Posterior vena cava (tissue), 2 donors: ENCODE data around the gene ZNF362. TPM values are rescaled to one million over a fixed set of nuclear protein-coding genes. Genes with fewer than 3 reads are reported as not detected.

ENCODE experiments used
- DNase-seq: peaks from one replicate; pipeline ENCODE4 v3.0.0-alpha.2; 2020; ENCODE audit warnings: low spot score
- intact Hi-C, 2 donors: fragments of 100-400 bp; cut with DNase I; formaldehyde crosslinking; loops; one replicate each; pipeline versions ENCODE4 v1.14.1 to v1.14.2; 2022 to 2023
- total RNA-seq, 2 donors: library from RNA; stranded (reverse); fragmentation: NEBNext Ultra II Directional; extraction: Animal tissue kit (Norgen Biotek cat#: 25700); gene quantifications; one replicate each; pipeline ENCODE4 v1.2.1, GENCODE V29; 2021
- donor health status: DM: yes; HTN: yes; CAD: no.
- donor health status: DM: yes; HTN: yes; CAD: no.

Gene ZNF362
- total RNA-seq, 2 donors from 2014 or later = 25.8 to 37.0 TPM

DNA sequence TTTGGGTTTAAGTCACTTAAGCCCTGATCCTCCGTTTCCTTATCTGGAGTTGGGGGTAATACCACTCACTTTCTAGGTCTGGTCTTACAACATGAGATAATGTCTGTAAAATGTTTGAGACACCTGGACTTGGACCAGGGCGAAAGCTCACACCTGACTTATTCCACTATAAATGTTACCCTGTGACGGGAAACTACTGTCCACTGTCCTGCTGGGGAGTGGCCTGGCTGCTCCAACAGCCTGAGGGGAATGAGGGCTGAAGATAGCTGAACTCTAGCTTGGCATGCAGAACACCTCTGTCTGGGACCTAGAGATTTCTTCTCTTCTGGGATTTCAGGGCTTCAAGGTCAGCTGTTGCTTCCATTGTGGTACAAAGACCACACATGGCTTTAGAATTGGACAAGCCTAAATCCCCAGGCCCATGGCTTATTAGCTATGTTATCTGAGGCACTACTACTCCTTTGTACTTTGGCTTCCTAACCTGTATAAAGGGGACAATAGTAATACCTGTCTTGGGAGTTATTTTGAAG lies 74.1 kb downstream of the ZNF362 start:
- no peak for DNase-seq
- intact Hi-C loops = no loop called here

DNA sequence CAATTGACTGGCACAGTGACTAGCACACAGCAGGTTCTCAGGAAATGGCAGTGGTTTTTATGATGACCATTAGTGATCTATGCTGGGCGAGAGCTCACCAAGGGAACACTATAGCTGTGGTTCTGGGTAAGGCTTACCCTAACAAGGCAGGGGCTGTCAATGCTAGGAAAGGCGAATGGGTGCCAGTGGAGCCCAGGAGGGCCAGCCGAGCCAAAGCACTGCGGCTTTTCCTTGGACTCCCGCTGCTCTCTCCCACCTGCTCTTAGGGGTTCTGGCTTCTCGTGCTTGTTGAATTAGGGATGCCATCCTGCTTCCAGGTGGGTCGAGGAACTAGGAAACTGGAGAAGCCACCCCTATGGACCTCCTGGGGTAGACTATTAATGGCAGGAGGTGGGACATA lies 74.6 kb downstream of the ZNF362 start:
- DNase-seq = no peak
- intact Hi-C loops = no loop called here

DNA sequence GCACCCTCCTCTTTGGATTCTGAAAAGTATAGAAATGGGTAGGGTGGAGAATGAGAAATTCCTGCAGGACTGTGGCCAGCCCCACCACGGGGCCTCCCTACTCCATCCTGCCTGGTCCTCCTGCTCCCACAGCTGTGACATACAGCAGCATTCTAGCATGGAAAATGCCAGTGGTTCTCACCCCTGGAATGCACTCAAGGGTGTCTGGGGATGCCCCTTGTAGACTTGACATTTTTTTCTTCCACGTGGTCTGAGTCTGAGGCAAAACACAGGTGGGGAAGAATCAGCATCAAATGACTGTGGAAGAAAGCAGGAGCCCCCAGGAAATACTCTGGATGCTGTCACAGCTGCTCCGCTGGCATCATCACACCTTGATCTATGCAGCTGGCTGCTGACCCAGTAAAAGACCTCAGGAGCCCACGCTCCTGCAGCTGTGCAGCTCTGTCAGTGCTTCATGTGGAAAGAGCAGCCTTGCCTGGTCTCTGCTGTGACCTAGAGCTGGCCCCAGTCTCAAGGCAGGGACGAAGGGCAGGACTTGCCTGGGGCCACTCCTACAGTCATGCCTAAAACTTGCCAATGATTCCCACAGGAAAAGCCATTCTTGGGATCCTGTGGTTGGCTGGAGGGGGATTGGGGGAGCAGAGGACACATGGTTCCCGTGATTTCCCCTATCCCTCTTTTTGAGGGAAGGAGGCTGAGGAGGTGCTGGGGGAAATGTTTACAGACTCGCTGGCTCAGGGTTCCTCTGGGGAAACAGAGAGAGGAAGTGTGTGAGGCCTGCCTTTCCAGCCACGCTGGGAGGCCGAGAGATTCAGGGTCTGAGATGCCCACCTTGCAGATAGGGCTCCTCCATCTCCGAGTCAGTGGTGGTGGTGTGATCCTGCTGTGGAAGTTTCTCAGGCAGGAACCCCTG lies 75.4 kb downstream of the ZNF362 start:
- intact Hi-C loops = no loop called here
- no peak for DNase-seq

DNA sequence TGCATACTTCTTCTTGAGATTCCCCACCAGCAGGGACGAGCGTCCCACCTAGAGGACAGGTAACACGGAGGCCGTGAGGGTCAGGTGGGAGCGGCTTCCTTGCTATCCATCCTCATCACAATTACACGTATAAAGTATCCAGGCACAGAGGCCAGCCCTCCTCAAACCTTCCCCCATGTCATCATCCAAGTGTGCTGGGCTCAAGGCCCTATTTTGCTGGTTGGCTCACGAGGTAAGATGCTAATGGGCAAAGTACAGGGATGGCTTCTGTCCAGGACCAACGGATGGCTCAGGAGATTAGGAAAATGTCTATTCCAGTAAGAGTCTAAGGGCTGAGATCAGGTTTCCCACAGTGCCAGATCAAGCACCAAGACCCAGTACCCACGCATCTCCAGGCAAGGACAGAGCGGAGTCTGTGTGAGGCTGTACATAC lies 76.1 kb downstream of the ZNF362 start:
- intact Hi-C loops = no loop called here
- no peak for DNase-seq

DNA sequence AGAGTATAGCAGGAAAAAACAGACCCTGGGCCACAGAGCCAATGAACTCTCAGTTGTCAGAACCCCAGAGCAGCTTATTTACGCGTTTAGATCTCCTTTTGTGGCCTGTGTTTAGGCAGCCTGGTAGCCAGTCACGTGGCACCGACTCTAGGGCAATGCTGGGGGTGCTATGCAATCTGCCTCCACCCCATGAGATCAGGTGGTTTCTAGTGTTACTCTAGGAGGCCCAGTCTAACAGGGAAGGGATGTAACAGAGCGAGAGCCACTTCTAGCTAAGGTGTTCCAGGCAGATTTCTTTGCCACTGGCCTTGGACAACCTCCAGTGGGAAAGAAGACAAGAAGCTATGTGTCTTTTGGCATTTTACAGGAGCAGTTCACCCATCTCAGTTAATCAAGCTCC lies 76.6 kb downstream of the ZNF362 start:
- intact Hi-C loops = no loop called here
- DNase-seq = no peak

DNA sequence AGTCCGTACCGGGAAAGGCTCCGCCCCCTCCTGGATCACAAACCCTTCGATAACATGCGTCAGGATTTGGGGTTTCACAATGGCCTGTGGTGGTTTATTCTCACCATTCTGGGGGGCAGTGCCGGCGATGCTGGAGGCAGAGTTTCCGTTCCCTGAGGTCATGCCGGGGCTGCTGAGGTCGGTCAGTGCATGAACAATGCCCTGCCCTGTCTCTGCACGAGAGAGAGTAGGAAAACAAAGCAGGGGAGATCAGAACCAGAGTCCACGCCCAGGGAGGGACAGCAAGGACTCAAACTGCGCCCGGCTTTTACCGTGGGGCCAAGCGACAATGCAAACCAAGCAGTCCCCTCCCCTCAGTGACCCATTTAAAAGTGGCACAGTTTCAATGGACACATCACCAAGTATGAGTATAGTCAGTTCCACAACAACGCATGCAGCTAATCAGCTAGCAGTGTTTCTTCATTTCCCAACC lies 77.8 kb downstream of the ZNF362 start:
- intact Hi-C loops = no loop called here

DNA sequence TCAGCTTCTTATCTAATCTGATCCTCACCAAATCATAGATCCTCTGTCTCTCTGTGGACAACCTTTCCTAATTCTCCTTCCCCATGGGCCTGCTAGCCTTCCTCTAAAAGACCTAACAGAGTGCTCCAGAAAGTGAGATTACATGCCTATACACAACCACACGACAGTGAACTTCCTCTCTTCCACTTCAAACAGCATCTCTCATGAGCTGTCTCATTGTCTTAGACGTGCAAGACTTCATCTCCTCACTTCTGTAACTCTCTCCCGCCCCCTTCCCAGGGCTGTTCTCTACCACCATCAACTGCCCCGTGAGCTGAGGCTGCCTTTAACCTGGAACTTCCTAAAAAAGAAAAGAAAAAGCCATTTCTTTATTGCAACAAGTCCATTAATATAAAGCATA lies 78.7 kb downstream of the ZNF362 start:
- intact Hi-C loops = loop anchor here in 1 of 2 donors (5.0 kb wide), 1 partner anchor 38 kb away; no protein-coding TSS in a partner anchor

More for the DNA sequence above, 77.8 kb downstream of the ZNF362 start:
- peak; percentile 94 for DNase-seq

DNA sequence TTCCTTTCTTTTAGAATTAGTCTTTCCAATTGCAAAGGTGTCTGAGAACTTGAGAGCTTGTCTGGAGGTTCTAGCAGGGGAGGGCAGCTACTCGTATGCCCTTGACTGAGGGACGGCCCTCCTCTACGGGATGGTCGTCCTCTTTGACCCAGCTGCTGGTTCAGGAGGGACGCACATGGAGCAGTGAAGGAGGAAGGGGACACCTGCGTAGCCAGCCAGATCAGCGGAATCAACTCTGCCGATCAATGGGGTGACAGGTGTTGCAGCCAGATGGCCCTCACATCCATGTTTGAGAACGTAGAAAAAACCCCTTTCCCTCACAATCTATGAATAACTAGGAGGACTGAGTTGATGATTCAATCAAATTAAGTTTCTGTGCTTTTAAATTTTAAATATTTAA lies 80.3 kb downstream of the ZNF362 start:
- intact Hi-C loops = loop anchor here in 1 of 2 donors (5.0 kb wide), 1 partner anchor 39 kb away; no protein-coding TSS in a partner anchor
- DNase-seq = no peak

More for the DNA sequence above, 78.7 kb downstream of the ZNF362 start:
- DNase-seq = no peak

DNA sequence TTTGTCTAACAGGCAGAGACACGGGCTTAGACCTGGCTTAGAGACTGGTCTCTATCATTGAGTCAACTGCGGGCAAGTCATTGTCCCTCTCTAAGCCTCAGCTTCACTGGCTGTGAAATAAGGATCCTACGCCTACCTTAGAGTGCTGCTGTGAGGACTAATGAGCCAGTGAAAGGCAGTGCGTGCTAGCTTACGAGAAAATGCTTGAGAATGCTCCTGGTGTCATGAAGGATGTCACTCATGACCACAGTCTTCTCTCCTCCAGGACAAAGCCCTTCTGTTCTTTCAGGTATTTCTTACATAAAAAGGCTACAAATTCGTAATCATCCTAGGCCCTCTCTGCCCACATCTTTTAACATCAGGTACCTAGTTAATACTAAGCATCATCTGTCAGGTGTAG lies 81.1 kb downstream of the ZNF362 start:
- intact Hi-C loops = loop anchor here in 1 of 2 donors (5.0 kb wide), 1 partner anchor 40 kb away; no protein-coding TSS in a partner anchor
- no peak for DNase-seq

DNA sequence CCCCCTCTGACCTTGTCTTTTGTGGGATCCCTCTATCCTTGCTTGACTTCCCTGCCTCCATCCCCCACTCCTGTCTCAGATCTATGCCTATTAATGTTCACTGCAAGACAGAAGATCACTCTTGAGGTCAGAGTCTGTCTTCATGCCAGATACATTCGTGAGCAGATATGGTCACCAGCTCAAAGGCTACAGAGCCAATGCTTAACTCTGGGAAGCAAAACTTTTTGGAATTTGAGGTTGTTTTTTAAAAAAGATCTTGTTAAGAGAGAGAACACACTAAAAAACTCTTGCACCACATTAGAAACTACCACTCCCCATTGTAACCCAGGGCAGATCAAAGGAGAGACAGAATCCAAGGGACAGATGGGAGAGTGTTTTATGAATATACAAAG lies 81.8 kb downstream of the ZNF362 start:
- DNase-seq = no peak
- intact Hi-C loops = loop anchor here in 1 of 2 donors (5.0 kb wide), 1 partner anchor 41 kb away; no protein-coding TSS in a partner anchor

DNA sequence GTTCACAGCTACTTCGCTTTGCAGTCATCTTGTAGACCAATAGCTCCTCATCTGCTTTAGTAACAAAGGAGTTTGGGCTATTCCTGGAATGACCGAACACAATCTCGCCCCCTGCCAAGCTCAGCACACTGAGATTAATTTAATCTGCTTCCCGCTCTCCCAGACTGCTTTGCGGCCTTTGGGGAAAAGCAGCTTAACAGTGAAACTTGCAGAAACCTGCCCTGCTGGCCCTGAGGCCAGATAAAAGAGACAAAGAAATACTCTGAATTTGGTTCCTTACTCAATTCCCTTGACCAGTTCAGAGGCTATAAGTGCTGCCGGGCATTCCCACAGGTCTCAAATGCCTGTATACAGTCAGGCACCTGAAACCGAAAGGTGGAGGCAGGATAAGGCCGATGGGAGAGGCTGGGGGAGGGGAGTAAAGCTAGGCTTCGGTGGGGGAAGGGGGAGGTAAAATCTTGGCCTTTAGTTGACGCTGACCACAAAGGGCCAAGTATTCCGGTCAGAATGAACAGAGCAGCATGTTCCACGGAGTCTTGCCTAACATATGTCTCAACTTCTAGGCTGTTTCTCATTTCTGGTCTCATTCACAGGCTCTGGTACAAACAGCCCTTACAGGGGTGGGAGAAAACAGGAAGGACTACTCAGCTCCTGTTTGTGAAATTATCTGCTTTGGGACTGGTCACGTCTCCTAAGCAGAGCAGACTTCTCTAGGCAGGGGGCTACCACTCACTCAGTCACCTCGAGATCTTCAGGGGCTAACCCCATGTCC lies 82.3 kb downstream of the ZNF362 start:
- no peak for DNase-seq
- intact Hi-C loops = loop anchor here in 1 of 2 donors (5.0 kb wide), 1 partner anchor 41 kb away; no protein-coding TSS in a partner anchor

DNA sequence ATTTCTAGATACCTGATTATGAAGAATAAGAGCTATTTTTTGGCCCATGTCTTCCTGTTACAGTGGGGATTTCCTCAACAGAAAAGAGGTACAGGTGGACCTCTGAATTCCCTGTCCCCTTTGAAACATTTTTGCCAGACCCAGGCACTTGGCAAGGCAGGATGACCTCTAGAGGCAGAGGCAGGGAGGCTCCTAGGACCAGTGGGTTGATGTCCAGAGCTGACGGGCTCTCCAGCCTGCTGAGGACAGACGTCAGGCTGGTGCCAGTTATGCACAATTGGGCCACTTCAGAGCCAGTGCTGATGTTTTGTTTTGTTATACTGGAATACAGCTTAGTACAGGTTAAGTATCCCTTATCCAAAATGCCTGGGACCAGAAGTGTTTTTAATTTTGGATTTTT lies 83.1 kb downstream of the ZNF362 start:
- no peak for DNase-seq
- intact Hi-C loops = loop anchor here in 1 of 2 donors (5.0 kb wide), 1 partner anchor 42 kb away; no protein-coding TSS in a partner anchor

DNA sequence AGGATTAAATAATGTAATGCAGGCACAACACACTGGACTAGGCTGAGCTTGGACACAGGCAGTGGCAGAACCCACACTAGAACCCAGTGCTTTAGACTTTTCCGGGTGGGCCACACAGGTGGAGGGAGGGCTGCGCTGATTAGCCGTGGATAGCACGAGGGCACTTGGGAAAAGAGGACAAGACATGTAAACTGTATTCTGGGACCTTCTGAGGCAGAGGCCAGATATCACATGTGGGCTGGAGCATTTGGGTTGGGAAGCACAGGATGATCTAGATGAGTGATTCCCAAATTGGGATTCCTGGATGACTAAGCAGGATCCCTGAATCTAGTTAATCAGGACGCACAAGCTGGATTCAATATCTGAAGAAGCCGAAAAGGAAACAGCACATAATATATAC lies 84.9 kb downstream of the ZNF362 start:
- intact Hi-C loops = no loop called here
- DNase-seq = no peak

DNA sequence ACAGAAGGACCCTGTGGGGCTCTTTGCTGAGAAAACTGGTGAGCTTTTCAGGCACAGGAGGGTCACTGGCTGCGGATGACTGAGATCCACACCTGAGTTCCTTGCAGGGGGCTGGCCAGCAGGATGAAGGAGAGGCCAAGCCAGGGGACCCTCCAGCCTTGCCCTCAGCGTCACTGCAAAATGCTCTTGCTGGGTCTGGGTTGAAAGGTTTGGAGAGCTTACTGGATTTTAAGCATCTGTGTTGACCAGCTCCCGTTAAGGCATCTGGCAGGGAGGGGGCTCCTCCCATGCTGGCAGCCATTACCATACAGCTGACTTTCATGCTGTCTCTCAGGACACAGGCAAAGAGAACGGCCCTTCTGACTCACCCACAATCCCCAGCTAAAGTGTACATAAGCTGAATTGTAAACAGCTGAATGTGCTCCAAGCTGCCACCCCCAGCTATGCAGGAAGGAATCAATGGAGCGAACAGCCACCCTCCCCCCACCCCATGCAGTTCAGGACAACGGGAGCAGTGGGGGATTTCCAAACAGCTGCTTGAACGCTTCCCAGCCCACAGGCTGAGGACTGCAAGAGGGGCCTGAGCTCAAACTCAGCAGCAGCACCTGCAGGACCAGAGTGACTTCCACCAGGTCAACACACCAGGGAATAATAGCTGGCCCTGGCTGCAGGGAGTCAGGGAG lies 85.9 kb downstream of the ZNF362 start:
- no peak for DNase-seq
- intact Hi-C loops = no loop called here

DNA sequence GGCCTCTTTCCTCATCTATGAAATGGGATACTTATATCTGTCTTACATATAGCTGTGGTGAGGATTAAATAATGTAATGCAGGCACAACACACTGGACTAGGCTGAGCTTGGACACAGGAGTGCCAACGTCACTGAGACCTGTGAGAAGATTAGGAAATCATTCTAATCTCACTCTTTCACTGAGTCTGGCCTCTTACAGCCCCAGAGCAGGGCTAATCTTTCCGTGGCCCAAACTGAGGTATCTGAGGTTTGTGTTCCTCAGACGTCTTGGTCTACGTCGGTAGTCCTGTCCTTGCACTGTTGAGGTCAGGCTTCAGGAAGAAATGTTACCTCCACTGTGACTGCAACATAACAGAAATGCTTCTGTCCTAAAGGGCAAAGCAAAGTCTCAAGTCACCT lies 87.2 kb downstream of the ZNF362 start:
- DNase-seq = no peak
- intact Hi-C loops = no loop called here

DNA sequence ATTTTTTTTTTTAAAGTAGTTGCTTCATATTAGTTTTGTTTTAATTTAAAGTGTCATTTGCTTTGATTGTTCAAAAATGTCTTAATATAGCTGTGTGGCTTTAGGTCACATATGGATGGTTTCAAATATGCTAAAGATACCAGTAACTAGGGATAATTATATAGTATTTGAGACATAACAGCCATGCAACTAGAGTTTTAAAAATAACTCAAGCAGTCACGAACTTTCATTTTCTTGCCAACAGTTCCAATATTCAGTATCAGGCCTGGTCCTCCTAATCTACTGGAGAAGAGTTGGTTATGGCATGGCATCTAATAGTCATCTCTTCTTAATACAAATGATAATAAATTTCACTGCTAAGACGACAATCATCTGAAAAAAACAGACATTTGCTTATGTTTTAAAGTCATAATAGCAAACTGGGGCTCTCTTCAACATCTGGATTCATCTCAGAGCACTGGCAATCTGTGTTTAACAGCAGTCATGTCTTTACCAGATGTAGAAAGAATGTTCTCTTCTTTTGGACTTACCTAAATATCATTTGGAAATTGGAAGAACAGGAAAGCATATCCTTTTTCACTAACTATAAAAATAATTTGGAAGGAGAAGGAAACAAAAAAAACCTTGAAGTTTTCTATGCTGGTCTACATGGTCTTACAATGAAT lies 88.7 kb downstream of the ZNF362 start:
- intact Hi-C loops = no loop called here

DNA sequence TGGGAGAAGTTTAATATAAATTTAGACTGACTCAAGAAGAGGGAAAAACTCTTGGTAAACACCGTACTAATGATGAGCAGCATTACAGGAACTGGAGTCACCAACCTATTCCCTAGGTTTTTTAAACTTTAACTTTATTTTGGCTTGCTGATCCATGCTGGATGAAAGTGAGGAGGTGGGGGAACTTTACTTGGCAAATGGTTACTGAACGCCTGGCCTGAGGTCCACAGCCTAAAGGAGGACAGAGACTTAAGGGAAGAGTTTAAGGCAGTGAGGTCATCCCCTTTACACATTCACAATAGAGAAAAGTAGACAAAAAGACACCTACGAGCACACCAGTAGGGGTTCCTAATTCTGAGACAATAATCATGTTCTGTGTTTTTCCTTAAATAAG lies 90.2 kb downstream of the ZNF362 start:
- intact Hi-C loops = no loop called here
- no peak for DNase-seq

More for the DNA sequence above, 88.7 kb downstream of the ZNF362 start:
- no peak for DNase-seq

DNA sequence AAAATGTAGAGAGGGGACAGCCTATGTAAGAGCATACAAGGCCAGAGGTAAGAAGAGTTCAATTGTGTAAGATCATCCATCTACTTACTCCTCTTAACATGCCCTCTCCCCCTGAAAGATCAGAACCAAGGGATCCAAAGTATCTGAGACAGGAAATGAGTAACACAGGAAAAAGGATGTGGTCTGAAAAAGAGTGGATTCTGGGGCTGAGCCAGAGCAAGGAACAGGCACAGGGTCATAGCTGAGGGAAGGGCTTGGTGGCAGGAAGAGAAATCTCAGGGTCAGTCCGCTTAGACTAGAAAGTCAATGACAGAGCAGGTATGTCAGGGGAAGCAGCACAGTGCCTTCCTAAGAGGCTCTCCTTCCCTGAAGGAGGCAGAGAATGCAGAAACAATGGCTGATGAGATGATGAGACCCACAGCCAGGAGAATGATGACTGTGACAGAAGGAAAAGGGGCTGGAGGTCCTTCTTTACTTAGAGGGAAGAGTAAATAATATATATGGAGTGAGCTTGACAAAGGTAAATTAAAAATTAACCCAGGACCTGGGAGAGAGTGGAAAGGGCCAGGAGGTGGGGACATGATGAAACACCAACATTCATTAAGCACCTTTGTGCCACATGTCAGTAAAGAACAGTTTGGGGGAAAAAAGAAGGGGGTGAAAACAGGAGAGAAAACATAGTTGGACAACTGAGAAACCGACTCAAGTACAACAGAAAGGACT lies 90.8 kb downstream of the ZNF362 start:
- DNase-seq = peak; percentile 83
- intact Hi-C loops = no loop called here
